Spleen (tissue), 7 donors: Measurements from ENCODE around the gene B9D1.

ENCODE experiments used
- CTCF ChIP-seq, 11 experiments: fragments of 200-600 bp in 7 of 11; fragments of 450-650 bp in 4 of 11; sonication (generic) in 4 of 11; IDR thresholded peaks in 8 of 11; conservative IDR thresholded peaks in 3 of 11; 1 replicate in 7 of 11; 2 replicates in 4 of 11; pipeline versions ENCODE4 v1.4.0 to v1.8.0; 2016 to 2021; ENCODE audit warnings: antibody characterized with exemption in 11 of 11, inconsistent platforms in 4 of 11, mild to moderate bottlenecking in 1 of 11
- POLR2A ChIP-seq, 3 donors: fragments of 450-650 bp; IDR thresholded peaks; one replicate each; pipeline ENCODE4 v1.5.1; 2017; ENCODE audit warnings: antibody characterized with exemption in 3 of 3, mild to moderate bottlenecking in 1 of 3
- POLR2AphosphoS5 ChIP-seq, 3 donors: sonication (generic); formaldehyde crosslinking; IDR thresholded peaks; one replicate each; pipeline ENCODE4 v1.5.1; 2017; ENCODE audit warnings: antibody characterized with exemption in 3 of 3
- donor health status: DM: no; HTN: no; CAD: no; lungs with moderate emphysema.
- donor health status: DM: no; HTN: no; CAD: no.
- donor health status: DM: no; HTN: no; CAD: no.

DNA sequence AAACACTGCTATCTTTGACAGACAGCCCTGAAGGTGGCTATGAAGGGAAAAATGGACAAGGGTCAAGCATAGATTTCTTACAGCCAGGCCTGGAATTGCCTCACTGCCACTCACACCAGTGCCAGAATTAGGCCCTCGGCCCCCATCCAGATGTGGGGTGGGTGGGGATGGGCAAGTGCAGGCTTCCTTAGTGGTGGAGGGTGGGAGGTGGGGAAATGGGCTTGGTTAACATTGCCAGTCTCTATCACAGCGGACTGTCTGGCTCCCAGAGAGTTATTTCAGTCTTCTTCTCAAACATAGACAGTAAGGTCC, 24.9 kb downstream of the B9D1 start:
- TF ChIP-seq CTCF (IDR thresholded peaks at IDR 0.05 in 8 of 11, conservative IDR thresholded peaks at IDR 0.05 in 3 of 11) (no peak), POLR2A (IDR thresholded peaks at IDR 0.05) (no peak), POLR2AphosphoS5 (IDR thresholded peaks at IDR 0.05) (no peak)
